ENCODE results near the gene AHI1. TPM values are rescaled to one million over a fixed set of nuclear protein-coding genes. Genes with fewer than 3 reads are reported as not detected.

The AHI1 gene
- total RNA-seq, 1 experiment from 2014 or later: 26.5 TPM

GRCh38 chr6:135311446-135312200 lies 185.9 kb downstream of the AHI1 start:
- no peaks in the 10 kb centered on the region for H3K9me3 Mint-ChIP-seq (ENCODE audit: unreplicated experiment)
- no peaks in the 10 kb centered on the region for H3K27me3 Mint-ChIP-seq (ENCODE audit: insufficient read depth, unreplicated experiment)
- no peak overlapping the region for H3K27ac Mint-ChIP-seq (ENCODE audit: low read depth, unreplicated experiment)
- DNase-seq (ENCODE audit: unreplicated experiment): no peak
- ChIA-PET CTCF (no interaction called here), POLR2A (no interaction called here)
- no peaks in the 10 kb centered on the region for H3K36me3 Mint-ChIP-seq (ENCODE audit: insufficient read depth, unreplicated experiment)
- H3K4me1 Mint-ChIP-seq (ENCODE audit: insufficient read depth, unreplicated experiment): no peaks in the 10 kb centered on the region
- intact Hi-C loops (cut with micrococcal nuclease): no loop called here
- no peak overlapping the region for H3K4me3 Mint-ChIP-seq (ENCODE audit: unreplicated experiment)
- no TSS peak for BruUV-seq (replicated peaks)
- TF ChIP-seq, protein P1, sequence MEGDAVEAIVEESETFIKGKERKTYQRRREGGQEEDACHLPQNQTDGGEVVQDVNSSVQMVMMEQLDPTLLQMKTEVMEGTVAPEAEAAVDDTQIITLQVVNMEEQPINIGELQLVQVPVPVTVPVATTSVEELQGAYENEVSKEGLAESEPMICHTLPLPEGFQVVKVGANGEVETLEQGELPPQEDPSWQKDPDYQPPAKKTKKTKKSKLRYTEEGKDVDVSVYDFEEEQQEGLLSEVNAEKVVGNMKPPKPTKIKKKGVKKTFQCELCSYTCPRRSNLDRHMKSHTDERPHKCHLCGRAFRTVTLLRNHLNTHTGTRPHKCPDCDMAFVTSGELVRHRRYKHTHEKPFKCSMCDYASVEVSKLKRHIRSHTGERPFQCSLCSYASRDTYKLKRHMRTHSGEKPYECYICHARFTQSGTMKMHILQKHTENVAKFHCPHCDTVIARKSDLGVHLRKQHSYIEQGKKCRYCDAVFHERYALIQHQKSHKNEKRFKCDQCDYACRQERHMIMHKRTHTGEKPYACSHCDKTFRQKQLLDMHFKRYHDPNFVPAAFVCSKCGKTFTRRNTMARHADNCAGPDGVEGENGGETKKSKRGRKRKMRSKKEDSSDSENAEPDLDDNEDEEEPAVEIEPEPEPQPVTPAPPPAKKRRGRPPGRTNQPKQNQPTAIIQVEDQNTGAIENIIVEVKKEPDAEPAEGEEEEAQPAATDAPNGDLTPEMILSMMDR (IDR thresholded peaks at IDR 0.05; ENCODE audit: unreplicated experiment): no peak

GRCh38 chr6:135310291-135310690 lies 187.2 kb downstream of the AHI1 start:
- CTCF ChIA-PET: no interaction called here
- intact Hi-C loops (cut with micrococcal nuclease): no loop called here
- Mint-ChIP-seq H3K4me3 (ENCODE audit: unreplicated experiment) (no peak overlapping the region), H3K4me1 (ENCODE audit: insufficient read depth, unreplicated experiment) (no peaks in the 10 kb centered on the region), H3K27ac (ENCODE audit: low read depth, unreplicated experiment) (no peak overlapping the region), H3K9me3 (ENCODE audit: unreplicated experiment) (no peaks in the 10 kb centered on the region), H3K27me3 (ENCODE audit: insufficient read depth, unreplicated experiment) (no peaks in the 10 kb centered on the region), H3K36me3 (ENCODE audit: insufficient read depth, unreplicated experiment) (no peaks in the 10 kb centered on the region)
- TF ChIP-seq, protein P1 (IDR thresholded peaks at IDR 0.05; ENCODE audit: unreplicated experiment): no peak
- POLR2A ChIA-PET: no interaction called here
- DNase-seq (ENCODE audit: unreplicated experiment): no peak
- BruUV-seq (replicated peaks): no TSS peak

GRCh38 chr6:135306740-135307420 lies 190.7 kb downstream of the AHI1 start:
- H3K27ac Mint-ChIP-seq (ENCODE audit: low read depth, unreplicated experiment): no peak overlapping the region
- ChIA-PET POLR2A (no interaction called here), CTCF (interaction anchor here (0.6 to 1.1 kb wide), 2 partner anchors 12 to 46 kb away, joined by 3 read pairs; no protein-coding TSS in a partner anchor)
- BruUV-seq (replicated peaks): no TSS peak
- TF ChIP-seq, protein P1 (IDR thresholded peaks at IDR 0.05; ENCODE audit: unreplicated experiment): no peak
- H3K27me3 Mint-ChIP-seq (ENCODE audit: insufficient read depth, unreplicated experiment): no peaks in the 10 kb centered on the region
- no peak for DNase-seq (ENCODE audit: unreplicated experiment)
- H3K4me3 Mint-ChIP-seq (ENCODE audit: unreplicated experiment): no peak overlapping the region
- H3K9me3 Mint-ChIP-seq (ENCODE audit: unreplicated experiment): no peaks in the 10 kb centered on the region
- intact Hi-C loops (cut with micrococcal nuclease): no loop called here
- H3K36me3 Mint-ChIP-seq (ENCODE audit: insufficient read depth, unreplicated experiment): peaks cover 15% of the 10 kb centered on the region
- H3K4me1 Mint-ChIP-seq (ENCODE audit: insufficient read depth, unreplicated experiment): no peaks in the 10 kb centered on the region

DNA sequence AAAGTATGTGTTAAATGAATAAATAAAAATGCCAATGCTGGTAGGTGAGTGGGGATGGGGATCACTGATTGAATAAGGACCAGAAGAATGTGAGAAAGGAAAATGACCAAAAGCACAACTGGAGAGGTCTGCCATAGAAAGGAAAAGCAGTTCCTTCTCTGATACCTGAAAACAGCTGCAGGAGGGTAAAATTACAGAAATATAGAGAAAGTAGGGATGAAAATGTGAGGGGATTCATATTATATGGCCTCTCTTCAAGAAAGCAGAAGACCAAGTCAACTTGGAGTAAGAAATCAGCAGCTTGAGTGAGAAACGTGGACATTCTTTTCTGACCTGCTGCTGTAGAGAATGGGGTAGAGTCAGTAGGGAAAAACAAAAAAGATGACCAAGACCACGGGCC lies 191.4 kb downstream of the AHI1 start:
- no peak overlapping the region for H3K4me3 Mint-ChIP-seq (ENCODE audit: unreplicated experiment)
- BruUV-seq (replicated peaks): no TSS peak
- no peak for DNase-seq (ENCODE audit: unreplicated experiment)
- H3K27me3 Mint-ChIP-seq (ENCODE audit: insufficient read depth, unreplicated experiment): no peaks in the 10 kb centered on the region
- H3K36me3 Mint-ChIP-seq (ENCODE audit: insufficient read depth, unreplicated experiment): peaks cover 15% of the 10 kb centered on the region
- CTCF ChIA-PET: interaction anchor here (0.6 kb wide), 1 partner anchor 45 kb away, joined by 3 read pairs; no protein-coding TSS in a partner anchor
- POLR2A ChIA-PET: no interaction called here
- intact Hi-C loops (cut with micrococcal nuclease): no loop called here
- H3K27ac Mint-ChIP-seq (ENCODE audit: low read depth, unreplicated experiment): no peak overlapping the region
- TF ChIP-seq, protein P1 (IDR thresholded peaks at IDR 0.05; ENCODE audit: unreplicated experiment): no peak
- H3K4me1 Mint-ChIP-seq (ENCODE audit: insufficient read depth, unreplicated experiment): no peaks in the 10 kb centered on the region
- H3K9me3 Mint-ChIP-seq (ENCODE audit: unreplicated experiment): no peaks in the 10 kb centered on the region
